Osteocyte (in vitro differentiated cells): Measurements from ENCODE around the gene BPIFB2. TPM values are rescaled to one million over a fixed set of nuclear protein-coding genes. Genes with fewer than 3 reads are reported as not detected.

Experiments used
- DNase-seq: peaks from one replicate; pipeline ENCODE4 v3.0.0; 2021; ENCODE audit warnings: mixed read lengths; ENCODE audit not compliant: unreplicated experiment; ENCODE audit errors: extremely low spot score
- H3K27ac Mint-ChIP-seq: one replicate; pipeline ENCODE4 v1.8.0; 2021; ENCODE audit warnings: mild to moderate bottlenecking, mixed read lengths; ENCODE audit not compliant: unreplicated experiment
- H3K27me3 Mint-ChIP-seq: one replicate; pipeline ENCODE4 v1.8.0; 2021; ENCODE audit warnings: mixed read lengths; ENCODE audit not compliant: unreplicated experiment
- H3K36me3 Mint-ChIP-seq: one replicate; pipeline ENCODE4 v1.8.0; 2021; ENCODE audit warnings: mixed read lengths; ENCODE audit not compliant: unreplicated experiment
- H3K4me1 Mint-ChIP-seq: one replicate; pipeline ENCODE4 v1.8.0; 2021; ENCODE audit warnings: mixed read lengths; ENCODE audit not compliant: unreplicated experiment
- H3K4me3 Mint-ChIP-seq: one replicate; pipeline ENCODE4 v1.8.0; 2021; ENCODE audit warnings: mild to moderate bottlenecking, moderate library complexity, mixed read lengths; ENCODE audit not compliant: unreplicated experiment
- H3K9me3 Mint-ChIP-seq: one replicate; pipeline ENCODE4 v1.8.0; 2021; ENCODE audit warnings: mixed read lengths; ENCODE audit not compliant: unreplicated experiment
- total RNA-seq: library from RNA; stranded (reverse); gene quantifications from 2 replicates; pipeline ENCODE4 v1.2.1, GENCODE V29; 2021
- TF ChIP-seq, protein P1 (sequence below): fragments of 200-600 bp; sonication (generic); IDR thresholded peaks from 2 replicates; pipeline ENCODE4 v1.5.0; 2021; ENCODE audit warnings: antibody characterized with exemption, mild to moderate bottlenecking, moderate library complexity

Gene BPIFB2
- total RNA-seq, 1 donor from 2014 or later, result not detected

DNA sequence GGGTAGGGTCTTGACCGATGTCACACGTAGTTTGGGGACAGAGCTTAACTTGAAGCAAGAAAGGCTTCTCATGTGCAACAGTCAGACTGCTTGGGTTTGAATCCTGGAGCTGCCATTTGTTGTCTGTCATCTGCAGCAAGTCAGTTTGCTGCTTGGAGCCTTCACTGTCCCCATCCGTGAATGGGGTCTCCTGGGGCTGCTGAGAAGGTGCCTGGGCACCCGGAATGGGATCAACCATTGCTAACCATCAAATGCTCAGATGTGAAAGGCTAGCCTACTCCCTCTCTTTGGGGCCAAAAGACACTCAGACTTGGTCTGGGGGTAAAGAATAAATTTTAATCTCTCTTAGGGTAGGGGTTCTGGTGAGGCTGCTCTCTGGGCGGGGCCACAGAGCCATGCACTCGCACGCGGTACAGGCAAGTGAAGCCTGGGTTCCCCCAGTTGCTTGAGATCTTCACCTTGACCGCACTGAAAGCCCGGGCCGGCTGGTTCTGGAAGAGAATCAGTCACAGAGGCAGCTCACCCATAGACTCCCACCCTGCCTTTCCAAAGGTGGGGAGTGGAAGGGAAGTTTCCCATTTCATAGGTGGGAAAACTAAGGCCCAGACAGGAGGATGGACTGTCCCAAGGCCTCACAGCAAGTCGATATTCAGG is 23.9 kb upstream of the BPIFB2 start:
- no peak overlapping the region for H3K4me3 Mint-ChIP-seq
- TF ChIP-seq, protein P1, sequence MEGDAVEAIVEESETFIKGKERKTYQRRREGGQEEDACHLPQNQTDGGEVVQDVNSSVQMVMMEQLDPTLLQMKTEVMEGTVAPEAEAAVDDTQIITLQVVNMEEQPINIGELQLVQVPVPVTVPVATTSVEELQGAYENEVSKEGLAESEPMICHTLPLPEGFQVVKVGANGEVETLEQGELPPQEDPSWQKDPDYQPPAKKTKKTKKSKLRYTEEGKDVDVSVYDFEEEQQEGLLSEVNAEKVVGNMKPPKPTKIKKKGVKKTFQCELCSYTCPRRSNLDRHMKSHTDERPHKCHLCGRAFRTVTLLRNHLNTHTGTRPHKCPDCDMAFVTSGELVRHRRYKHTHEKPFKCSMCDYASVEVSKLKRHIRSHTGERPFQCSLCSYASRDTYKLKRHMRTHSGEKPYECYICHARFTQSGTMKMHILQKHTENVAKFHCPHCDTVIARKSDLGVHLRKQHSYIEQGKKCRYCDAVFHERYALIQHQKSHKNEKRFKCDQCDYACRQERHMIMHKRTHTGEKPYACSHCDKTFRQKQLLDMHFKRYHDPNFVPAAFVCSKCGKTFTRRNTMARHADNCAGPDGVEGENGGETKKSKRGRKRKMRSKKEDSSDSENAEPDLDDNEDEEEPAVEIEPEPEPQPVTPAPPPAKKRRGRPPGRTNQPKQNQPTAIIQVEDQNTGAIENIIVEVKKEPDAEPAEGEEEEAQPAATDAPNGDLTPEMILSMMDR, result no peak
- no peaks in the 10 kb centered on the region for H3K36me3 Mint-ChIP-seq
- H3K9me3 Mint-ChIP-seq, result no peaks in the 10 kb centered on the region
- H3K4me1 Mint-ChIP-seq, result no peaks in the 10 kb centered on the region
- H3K27ac Mint-ChIP-seq, result no peak overlapping the region
- no peak for DNase-seq
- H3K27me3 Mint-ChIP-seq, result no peaks in the 10 kb centered on the region

DNA sequence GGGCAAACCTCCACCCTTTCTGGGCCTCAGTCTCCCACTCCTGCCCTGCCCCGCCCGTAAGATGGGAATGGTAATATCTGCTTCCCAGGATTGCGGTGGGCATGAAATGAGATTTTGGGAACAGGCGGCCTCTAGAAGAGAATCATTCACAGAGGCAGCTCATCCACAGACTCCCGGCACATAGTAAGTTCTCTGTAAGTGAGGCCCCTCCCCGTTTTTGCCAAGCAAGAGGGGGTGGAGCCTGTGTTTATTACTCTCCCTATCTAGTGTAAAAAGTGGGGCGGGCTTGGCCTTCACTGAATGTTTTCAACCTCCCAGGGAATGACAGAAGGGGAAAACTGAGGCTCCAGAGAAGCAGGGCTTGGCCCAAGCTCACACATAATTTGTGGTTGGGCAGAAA is 23.3 kb upstream of the BPIFB2 start:
- Mint-ChIP-seq H3K9me3 (no peaks in the 10 kb centered on the region), H3K4me3 (no peak overlapping the region), H3K27me3 (no peaks in the 10 kb centered on the region), H3K27ac (no peak overlapping the region), H3K36me3 (no peaks in the 10 kb centered on the region), H3K4me1 (no peaks in the 10 kb centered on the region)
- DNase-seq, result no peak
- TF ChIP-seq, protein P1, result no peak

DNA sequence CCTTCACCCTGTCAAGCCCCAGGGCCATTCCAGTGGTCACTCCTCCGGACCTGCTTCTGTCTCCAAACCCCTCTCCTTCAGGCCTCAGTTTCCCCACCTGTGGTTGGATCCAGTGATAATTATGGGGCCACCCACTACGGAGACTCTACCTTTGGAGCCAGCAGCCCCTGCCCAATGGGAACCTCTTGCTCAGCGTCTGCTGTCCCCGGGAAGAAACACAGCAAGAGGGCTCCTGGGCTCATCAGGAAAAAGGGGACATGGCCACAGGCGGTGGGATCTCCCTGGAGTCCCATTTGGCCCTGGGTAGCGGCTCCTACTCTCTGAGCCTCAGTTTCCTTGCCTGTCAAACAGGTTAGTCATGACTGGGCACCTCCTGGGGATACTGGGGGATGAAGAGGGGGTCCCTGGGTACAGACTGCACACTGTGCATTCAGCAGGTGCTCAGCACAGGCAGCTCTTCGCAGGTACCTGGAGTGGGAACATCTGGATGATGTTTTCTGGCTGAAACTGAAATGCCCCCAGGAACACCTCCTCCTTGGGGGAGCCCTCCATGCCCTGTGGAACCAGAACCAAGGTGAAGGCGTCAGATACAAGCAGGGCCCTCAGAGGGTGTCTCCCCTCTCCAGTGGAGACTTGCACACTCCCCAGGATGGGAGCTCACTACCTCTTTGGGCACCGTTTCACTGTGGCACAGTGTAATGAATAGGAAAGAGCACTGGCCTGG is 22.7 kb upstream of the BPIFB2 start:
- TF ChIP-seq, protein P1, result no peak
- no peak overlapping the region for H3K4me3 Mint-ChIP-seq
- no peaks in the 10 kb centered on the region for H3K9me3 Mint-ChIP-seq
- no peaks in the 10 kb centered on the region for H3K27me3 Mint-ChIP-seq
- H3K36me3 Mint-ChIP-seq, result no peaks in the 10 kb centered on the region
- H3K4me1 Mint-ChIP-seq, result no peaks in the 10 kb centered on the region
- DNase-seq, result no peak
- H3K27ac Mint-ChIP-seq, result no peak overlapping the region

DNA sequence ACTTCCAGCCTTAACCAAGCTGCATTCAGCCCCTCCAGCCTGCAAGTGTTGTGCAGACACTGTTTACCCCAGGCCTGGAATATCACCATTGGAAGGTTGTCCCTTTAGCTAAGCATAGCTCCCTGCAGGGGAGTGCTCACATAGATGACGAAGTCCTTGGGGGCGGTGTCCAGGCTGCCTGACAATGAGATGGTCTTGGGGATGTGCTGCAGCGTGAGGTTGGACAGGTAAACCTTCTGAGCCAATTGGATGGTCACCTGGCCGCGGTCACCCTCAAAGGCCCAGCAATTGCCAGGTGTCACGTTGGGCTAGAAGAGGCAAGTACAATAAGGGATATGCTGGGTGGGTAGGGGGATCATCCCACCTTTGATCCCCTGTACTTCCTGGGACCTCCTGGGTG is 21.9 kb upstream of the BPIFB2 start:
- H3K27me3 Mint-ChIP-seq, result no peaks in the 10 kb centered on the region
- no peaks in the 10 kb centered on the region for H3K36me3 Mint-ChIP-seq
- no peak for DNase-seq
- H3K4me1 Mint-ChIP-seq, result no peaks in the 10 kb centered on the region
- no peak overlapping the region for H3K27ac Mint-ChIP-seq
- TF ChIP-seq, protein P1, result no peak
- H3K9me3 Mint-ChIP-seq, result no peaks in the 10 kb centered on the region
- H3K4me3 Mint-ChIP-seq, result no peak overlapping the region

DNA sequence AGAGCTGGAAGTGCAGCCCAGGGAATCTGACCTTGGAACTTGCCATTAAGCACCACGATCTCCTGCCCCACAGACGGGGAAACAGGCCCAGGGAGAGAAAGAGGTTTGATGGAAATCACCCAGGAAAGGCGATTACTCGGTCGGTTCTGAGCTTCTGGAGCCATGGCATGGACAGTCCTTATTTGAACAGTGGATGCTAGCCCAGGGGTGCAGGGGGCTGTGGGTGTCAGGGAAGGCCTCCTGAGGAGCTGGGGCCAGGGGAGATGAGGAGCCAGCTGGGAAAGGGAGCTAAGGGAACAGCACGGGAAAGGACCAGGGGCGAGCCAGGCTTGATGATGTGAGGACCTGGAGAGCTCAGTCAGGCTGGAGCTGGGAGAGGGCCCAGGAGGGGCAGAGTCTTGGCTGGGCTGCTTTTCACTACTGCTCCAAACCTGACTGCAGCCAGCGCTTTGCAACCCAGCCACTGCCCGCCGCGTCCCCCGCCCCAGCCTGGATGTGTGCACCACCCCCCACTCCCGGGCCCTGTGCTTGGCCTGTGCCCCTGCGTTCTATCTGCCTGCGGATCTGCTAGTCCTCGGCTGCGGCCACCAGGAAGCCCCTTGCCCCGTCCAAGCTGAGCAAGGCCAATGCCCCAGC is 21.1 kb upstream of the BPIFB2 start:
- Mint-ChIP-seq H3K27ac (no peak overlapping the region), H3K36me3 (no peaks in the 10 kb centered on the region), H3K4me1 (no peaks in the 10 kb centered on the region), H3K27me3 (peaks cover 3% of the 10 kb centered on the region), H3K4me3 (no peak overlapping the region), H3K9me3 (no peaks in the 10 kb centered on the region)
- TF ChIP-seq, protein P1, result no peak
- no peak for DNase-seq
